A204.1 (cell line): Measurements from ENCODE around the gene PLEKHM1.
"Not testable (repeated sequence)": the region's sequence is repeated elsewhere in the genome, so short reads cannot be mapped to it uniquely, and the experiment has no call there.

Experiments used
- FAIRE-seq: peaks from 2 replicates; lab custom pipeline; 2012; peaks lifted over from hg19 to GRCh38; lab: Jason Lieb, UNC

The PLEKHM1 gene

DNA sequence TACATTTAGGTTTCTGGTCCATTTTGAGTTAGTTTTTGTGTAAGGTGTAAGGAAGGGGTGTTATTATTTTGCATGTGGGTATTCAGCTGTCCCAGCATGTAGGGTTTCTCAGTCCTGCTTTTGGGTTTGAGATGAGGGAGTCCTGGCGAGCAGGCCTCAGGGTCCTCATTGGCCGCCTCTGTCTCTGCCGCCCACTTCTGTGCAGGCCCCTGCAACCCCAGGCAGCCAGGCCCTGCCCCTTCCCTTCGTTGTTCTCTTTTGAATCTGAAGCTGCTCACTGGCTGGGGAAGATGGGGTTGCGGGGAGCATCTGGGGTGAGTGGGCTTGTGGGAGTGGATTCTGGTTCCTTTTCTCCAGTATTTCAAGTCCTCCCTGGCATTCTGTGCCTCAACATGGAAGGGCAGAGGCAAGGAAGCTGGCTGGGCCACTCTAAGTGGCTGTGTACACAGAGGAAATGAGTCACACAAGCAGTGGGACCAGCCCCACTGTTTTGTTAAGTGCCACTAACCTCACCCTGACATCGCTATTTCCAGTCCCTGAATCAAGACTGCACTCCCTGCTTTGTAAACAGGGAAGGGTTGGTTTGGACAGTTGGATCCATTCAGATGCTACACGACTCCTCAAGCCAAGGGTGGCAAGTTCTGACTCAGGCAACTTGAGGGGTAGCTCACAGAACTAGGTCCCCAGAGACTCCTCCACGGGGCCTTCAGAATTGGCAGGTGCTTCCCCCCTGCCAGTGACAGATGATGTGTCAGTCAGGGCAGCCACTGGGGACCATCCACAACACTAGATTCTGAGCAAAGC, 28.8 kb downstream of the PLEKHM1 start:
- FAIRE-seq, result not testable (repeated sequence)

DNA sequence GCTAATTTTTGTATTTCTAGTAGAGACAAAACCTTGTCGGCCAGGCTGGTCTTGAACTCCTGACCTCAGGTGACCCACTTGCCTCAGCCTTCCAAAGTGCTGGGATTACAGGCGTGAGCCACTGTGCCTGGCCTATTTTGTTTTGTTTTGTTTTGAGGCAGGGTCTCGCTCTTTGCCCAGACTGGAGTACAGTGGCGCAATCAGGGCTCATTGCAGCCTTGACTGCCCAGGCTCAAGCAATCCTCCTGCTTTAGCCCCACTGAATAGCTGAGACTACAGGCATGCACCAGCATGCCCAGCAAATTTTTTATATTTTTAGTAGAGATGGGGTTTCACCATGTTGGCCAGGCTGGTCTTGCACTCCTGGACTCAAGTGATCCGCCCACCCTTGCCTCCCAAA, 30.1 kb downstream of the PLEKHM1 start:
- not testable (repeated sequence) for FAIRE-seq

DNA sequence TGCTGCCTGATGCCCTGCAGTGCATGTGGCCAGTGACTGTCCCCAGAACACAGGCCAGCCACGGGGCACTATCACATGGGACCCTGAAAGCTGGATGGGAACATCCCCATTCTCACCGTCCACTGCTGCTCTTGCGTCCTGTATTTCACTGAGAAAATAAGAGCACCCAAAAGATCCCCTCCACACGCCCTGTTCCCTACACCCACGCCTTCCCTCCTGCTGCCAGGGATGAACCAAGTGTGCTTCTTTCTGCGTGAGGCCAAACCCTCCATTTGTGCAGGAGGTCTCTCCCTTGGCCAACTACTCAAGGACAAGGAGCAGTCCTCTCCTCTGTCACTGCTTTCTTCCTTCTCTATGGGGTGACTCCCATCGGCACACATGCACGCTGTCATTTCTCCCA, 36.2 kb downstream of the PLEKHM1 start:
- FAIRE-seq, result not testable (repeated sequence)

DNA sequence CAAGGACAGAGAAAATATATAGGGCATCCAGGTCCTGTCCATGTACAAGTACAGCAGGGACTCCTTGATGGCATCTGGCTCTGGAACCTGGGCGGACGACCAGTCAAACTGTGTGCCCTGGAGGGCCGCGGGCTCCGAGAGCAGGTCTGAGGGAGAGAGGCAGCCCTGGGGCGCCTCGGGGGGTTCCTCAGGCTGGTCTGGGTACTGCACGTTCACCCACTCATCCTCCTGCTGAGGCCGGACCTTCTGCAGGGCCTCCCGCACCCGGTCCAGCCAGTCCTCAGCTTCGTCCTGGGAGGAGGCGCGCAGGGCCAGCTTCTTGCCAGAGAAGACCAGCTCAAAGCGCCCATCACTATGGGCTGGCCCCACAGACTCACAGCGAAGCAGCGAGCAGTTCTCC, 36.8 kb downstream of the PLEKHM1 start:
- not testable (repeated sequence) for FAIRE-seq

DNA sequence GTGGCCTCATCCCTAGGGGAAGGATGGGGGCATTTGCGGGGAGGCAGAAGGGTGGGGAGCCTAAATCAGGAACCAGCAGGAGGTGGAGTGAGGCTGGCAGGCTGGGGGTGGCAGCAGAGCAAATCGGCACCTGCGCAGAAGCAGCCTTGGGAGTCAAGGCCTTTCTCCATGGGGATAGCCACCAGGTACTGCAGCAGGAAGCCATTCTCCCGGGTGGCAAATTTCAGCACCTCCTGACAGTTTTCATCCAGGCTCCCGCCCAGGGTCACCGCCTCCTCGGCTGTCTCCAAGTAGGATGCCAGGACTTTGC, 37.3 kb downstream of the PLEKHM1 start:
- not testable (repeated sequence) for FAIRE-seq

DNA sequence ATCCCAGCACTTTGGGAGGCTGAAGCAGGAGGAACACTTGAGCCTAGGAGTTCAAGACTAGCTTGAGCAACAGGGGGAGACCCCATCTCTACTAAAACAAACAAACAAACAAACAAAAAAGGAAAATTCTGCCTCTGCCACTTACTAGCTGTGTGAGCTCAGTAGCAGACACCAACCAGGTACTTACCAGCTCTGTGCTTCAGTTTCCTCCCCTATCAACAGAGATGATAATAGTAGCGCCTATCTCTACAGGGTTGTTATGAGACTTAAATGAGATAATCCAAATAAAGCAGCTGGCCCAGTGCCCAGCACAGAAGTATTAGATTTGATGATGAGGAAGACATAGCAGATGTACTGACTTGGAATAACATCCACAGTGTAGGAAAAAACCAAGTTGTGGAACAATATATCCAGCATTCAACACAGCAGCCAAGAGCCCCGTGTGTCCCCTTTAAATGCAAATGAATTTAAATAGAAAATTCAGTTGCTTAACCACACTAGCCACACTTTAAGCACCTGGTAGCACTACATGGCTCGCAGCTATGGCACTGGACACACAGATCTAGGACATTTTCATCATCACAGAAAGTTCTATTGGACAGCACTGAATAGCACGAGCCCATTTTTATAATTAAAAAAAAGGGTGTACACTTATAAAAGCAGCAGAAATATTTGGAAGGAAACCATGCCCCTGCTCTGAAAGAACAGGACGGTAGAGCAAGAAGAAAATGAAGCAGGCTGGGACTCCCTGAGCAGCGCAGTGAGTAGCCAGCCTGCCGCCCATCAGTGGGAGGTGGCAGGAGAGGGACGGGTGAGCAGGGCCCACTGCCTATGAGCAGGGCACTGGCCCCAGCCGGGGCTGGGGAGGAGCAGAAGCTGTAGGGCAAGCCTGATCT, 37.9 kb downstream of the PLEKHM1 start:
- FAIRE-seq, result not testable (repeated sequence)

DNA sequence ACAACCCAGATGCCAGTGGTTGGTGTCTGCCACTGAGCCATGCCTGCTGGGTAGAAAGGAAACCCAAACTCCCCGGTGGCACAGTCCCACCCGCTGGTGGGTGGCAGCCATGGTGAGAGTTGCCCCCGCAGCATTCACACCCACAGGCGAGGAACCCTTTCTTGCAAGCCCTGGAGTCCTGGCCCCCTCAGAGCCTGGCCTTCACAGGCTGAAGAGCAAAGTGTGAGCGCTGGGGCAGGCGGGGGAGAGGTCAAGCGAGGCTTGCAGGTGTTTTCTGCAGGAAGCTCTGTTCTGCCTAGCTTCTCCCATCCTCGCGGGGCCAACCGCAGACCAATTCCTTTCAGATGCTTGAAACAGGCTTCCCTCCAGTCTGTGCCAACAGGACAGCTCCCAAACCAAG, 38.9 kb downstream of the PLEKHM1 start:
- FAIRE-seq, result not testable (repeated sequence)

DNA sequence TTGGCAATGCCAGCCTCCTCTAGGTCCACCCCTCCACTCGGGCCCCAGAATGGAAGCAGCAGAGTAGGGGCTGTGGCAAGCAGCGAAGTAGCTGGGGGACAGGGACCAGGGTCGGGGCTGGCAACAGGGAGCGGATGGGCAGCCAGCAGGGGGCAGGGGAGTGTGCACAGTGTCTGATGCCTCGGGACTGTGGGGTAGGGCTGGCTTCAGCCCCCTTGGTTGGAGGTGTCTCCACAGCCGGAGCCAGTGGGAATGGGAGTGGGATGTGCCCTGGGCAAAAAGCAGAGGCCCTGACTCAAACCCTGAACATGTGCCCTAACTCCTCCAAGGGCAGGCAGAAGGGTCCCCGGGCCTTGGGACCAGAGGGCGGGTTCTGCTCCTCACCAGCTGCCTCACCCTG, 39.4 kb downstream of the PLEKHM1 start:
- no peak for FAIRE-seq

DNA sequence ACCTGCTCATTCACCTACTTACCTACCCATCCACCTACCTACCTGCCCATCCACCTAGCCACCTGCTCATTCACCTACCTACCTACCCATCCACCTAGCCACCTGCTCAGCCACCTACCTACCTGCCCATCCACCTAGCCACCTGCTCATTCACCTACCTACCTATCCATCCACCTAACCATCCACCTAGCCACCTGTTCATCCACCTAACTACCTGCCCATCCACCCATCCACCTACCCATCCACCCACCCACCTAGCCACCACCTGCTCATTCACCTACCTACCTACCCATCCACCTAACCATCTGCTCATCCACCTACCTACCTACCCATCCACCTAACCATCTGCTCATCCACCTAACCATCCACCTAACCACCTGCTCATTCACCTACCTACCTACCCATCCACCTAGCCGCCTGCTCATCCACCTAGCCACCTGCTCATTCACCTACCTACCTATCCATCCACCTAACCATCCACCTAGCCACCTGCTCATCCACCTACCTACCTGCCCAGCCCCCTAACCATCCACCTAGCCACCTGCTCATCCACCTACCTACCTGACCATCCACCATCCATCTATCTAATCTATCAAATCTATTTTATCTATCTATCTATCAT, 40.7 kb downstream of the PLEKHM1 start:
- not testable (repeated sequence) for FAIRE-seq

DNA sequence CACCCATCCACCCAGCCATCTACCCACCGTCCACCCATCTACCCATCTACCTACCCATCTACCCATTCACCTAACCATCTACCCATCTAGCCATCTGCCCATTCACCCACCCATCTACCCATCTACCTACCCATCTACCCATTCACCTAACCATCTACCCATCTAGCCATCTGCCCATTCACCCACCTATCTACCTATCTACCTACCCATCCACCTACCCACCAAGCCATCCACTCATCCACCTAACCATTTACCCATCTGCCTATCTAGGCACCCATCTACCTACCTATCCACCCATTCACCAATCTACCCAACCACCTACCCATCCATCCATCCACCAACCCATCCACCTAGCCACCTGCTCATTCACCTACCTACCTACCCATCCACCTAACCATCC, 41.3 kb downstream of the PLEKHM1 start:
- FAIRE-seq, result not testable (repeated sequence)

DNA sequence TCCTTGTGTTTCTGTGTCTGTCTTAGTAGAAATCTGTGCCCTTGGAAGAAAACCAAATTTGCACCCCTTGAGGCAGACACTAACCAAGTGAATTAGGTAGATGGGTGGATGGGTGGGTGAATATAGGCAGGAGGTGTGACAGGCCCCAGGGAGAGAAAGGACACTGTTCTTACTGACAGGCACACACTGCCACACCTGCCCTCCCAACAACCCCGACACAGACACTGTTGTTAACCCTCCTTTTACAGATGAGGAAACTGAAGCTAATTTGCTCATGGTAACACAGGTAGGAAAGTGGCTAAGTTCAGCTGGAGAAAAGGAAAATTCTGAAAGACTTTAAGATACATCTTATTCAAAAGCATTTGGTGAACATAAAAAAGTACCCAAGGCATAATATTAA, 42.0 kb downstream of the PLEKHM1 start:
- not testable (repeated sequence) for FAIRE-seq

DNA sequence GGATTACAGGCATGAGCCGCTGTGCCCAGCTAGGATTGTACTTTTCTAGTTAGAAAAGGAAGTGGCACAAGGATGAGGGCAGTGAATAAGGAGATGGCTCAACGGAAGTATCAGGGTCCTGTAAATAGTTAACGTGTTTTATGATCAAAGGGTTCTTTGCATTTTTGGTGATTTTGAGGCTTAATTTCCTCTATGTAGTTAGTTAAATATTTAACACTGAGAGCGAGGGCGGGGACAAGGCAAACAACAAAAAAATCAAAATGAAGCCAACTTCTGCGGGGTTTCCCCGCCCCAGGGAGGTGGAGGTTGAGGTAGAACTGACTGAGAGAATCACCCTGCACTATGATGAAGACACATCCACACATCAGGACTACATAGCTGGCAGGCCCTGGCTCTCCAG, 42.5 kb downstream of the PLEKHM1 start:
- not testable (repeated sequence) for FAIRE-seq

DNA sequence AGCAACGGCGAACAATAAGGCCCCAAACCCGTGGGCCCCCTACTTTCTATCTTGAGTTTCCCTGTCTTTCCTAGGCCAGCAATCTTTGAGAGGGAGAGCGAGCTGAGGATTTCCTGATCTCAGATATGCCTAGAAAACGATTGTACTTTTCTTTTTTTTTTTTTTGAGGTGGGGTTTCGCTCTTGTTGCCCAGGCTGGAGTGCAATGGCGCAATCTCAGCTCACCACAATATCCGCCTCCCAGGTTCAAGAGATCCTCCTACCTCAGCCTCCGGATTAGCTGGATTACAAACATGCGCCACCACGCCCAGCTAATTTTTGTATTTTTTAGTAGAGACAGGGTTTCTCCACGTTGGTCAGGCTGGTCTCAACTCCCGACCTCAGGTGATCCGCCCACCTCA, 42.9 kb downstream of the PLEKHM1 start:
- not testable (repeated sequence) for FAIRE-seq

DNA sequence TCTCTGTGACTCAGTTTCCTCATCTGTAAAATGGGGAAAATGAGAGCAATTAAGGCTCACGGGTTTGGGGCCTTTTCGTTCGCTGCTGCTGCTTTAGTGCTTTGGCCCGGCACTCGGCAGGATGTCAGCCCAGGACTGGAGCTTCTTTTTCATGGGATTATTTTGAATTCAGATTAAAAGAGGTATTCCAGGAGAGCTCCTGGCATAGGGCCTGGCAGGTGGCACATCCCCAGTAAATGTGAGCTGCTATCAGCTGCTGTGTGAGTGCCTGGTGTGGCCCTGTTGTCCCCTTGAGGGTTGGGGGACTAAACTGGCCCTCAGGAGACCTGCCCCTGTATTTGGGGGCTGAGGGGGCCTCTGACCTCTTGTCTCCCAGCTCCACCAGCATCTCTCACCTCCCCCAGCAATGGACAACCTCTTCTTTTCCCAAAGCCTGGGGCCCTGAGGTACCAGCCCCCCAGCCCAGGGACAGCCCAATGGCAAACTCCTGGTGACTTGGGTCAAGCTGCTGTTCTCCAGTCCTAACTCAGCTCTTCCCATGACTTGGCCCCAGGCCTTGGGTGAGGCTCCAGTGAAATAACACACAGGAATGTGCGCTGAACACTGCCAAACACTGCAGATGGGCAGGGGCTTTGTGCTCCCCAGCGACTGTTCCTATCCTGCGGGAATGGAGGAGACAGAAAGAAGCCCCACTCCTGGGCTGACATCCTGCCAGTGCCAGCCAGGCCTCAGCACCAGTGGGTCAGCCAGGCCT, 43.5 kb downstream of the PLEKHM1 start:
- not testable (repeated sequence) for FAIRE-seq

DNA sequence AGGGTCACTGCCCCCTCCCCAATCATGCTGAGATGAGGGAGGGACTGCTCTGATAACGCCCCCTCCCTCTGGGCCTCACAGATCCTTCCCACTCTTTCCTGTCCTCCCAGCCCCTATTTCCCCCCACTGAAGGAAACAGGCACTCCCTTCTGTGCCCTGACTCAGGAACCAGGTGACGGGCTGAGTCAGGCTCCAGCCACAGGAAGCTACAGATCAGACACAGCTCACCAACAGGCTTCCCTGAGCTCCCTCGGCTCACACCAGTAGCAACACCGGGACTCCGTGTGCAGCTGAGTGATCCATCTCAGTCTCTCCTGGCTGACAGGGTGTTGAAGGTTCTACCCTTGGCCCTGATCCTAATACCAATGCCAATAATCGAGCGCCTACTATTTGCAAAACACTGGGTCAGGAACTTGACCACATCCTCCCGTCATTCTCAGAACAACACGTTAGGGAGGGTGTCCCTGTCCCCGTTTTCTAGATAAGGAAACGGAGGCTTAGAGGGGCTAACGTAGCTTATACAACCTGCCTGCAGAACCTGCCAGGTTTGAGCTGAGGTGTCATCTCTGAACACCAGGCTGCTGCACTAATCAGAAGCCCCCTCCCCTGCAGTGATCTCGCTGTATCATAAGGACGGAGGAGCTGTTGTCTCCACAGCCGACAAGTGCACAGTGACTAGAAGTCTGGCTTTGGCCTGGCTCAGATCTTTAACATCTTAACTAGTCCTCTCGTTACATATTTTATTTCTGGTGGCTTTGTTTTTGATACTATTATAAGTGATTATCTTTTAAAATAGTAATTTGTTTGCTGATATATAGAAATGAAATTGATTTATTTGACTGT, 44.4 kb downstream of the PLEKHM1 start:
- FAIRE-seq, result not testable (repeated sequence)

DNA sequence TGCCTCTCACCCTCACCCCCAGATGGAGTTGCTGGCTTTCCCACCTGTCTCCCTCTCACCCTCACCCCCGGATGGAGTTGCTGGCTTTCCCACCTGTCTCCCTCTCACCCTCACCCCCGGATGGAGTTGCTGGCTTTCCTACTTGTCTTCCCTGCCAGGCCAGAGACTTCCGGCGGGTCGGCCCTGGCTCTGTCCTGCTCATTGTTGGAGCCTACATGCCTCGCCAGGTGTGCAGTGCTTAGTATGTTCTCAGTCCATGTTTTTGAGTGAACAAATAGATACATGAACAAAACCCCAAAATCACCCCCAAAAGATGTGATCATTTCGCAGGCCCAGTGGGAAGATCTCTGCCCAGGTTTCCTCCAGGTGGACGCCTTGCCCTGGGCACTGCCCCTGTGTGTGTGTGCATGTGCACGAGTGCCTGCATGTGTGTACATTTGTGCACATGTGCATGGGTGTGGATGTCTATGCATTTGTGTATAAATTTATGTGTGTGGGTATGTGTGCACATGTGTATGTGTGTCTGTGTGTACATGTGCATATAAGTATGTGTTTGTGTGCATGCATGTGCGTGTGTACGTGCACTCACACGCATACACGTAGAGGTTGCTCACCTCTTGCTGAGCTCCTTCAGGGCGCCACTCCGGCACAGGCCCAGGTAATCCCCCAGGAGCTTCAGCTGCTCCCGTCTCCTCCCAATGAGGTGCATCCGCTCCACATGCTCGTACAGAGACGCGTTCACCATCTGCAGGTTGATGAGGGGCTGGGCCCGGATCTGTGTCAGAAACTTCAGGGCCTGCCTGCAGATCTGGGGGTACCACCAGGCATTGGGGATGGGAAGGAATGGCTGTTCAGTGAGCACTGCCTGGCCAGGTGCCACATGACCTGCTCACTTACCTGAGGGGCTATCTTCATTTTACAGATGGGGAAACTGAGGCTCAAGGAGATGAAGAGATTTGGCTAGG, 45.4 kb downstream of the PLEKHM1 start:
- not testable (repeated sequence) for FAIRE-seq

DNA sequence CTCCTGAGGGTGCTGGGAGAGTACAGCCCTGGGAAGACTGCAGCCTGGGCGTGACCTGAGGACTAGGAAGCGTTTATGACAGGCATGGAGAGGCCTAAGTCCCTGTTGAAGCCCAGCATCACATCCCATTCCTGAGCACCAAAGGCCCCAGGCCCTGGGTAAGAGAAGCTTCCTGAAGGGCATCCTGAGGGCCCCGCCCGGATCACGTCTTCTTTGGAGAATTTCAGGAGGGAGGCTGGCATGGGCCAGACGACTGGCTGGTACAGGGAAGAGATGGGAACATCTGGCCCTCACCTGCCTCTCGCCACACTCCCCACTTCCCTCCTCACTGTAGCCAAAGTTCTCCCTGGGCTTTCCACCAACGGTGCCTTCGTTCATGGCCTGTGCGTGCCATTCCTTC, 46.2 kb downstream of the PLEKHM1 start:
- not testable (repeated sequence) for FAIRE-seq

DNA sequence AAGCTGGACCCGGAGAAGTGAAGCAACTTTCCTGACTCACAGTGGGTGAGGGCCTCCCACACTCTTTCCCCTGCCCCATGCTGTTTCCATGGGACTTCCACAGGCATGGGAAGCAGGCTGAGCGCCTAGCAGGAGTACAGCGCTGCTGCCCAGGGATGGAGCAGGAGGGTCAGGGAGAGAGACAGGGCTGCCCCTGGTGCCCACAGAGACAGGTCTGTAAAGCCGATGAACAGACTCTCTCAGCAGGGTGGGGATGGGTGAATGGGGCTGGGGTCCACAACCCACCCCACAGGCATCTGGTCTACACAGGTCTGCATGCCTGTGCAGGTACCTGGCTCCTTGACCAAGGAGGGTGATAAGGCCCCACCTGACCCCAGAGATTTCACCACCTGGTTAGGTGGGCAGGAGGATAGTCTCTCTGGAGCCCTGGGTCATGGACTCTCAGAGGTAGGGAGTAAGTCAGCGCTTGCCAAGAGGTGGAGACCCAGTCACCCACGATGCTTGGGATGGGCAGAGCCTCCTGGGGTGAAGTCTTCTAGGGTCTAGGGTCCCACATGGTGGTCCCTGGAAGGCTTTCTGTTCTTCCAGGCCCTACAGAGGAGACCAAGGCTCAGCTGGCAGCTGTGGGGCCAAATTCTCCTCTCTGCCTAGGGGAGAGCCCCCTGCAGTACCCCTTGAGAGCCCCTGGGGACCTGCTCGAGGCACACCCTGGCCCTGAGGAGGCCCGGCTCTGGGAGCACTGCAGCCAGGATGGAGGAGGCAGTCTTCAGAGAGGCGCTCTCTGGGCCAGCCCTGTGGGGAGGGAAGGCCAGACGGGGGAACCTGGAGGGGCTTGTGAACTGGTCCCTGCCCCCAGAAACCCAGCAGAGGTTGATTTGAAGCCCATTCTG, 46.9 kb downstream of the PLEKHM1 start:
- not testable (repeated sequence) for FAIRE-seq
